ENCODE measurements around the gene CCDC33. TPM values are rescaled to one million over a fixed set of nuclear protein-coding genes. Genes with fewer than 3 reads are reported as not detected.
"Not testable (repeated sequence)": the region's sequence is repeated elsewhere in the genome, so short reads cannot be mapped to it uniquely, and the experiment has no call there.

CCDC33 gene
- total RNA-seq, 2 donors from 2014 or later: not detected

DNA sequence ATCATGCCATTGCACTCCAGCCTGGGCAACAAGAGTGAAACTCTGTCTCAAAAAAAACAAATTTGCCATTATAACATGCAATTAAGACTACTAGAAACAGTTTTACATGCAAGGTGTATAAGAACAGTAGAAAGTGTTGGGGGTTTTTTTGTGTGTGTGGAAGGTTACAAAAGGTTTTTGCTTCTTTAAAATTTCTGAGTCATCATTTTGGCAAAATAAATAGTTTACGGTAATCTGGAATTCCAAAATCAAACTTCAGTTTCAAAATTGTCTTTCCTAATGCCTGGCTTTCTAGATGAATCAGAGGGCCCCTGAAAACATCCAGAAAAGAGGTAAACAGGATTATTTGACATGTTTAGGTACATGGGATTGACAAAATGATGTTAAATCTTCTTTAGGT, 124.7 kb downstream of the CCDC33 start:
- peaks cover 20% of the 10 kb centered on the region for H3K27me3 Mint-ChIP-seq (ENCODE audit: low read depth)
- H3K36me3 Mint-ChIP-seq (ENCODE audit: insufficient read depth in 2 of 2); H3K4me1 Mint-ChIP-seq (ENCODE audit: low read depth); ATAC-seq (replicated peaks in 1 of 2); H3K27ac Mint-ChIP-seq; DNase-seq; H3K4me3 Mint-ChIP-seq; H3K9me3 Mint-ChIP-seq: not testable (repeated sequence)

GRCh38 chr15:74362482-74362881, 126.4 kb downstream of the CCDC33 start:
- Mint-ChIP-seq H3K27ac (no peak overlapping the region), H3K36me3 (ENCODE audit: insufficient read depth in 2 of 2) (no peaks in the 10 kb centered on the region), H3K9me3 (no peaks in the 10 kb centered on the region), H3K27me3 (ENCODE audit: low read depth) (peaks cover 28% of the 10 kb centered on the region), H3K4me1 (ENCODE audit: low read depth) (peaks cover 4% of the 10 kb centered on the region), H3K4me3 (no peak overlapping the region)
- ATAC-seq (replicated peaks in 1 of 2) (no peak), DNase-seq (no peak)

DNA sequence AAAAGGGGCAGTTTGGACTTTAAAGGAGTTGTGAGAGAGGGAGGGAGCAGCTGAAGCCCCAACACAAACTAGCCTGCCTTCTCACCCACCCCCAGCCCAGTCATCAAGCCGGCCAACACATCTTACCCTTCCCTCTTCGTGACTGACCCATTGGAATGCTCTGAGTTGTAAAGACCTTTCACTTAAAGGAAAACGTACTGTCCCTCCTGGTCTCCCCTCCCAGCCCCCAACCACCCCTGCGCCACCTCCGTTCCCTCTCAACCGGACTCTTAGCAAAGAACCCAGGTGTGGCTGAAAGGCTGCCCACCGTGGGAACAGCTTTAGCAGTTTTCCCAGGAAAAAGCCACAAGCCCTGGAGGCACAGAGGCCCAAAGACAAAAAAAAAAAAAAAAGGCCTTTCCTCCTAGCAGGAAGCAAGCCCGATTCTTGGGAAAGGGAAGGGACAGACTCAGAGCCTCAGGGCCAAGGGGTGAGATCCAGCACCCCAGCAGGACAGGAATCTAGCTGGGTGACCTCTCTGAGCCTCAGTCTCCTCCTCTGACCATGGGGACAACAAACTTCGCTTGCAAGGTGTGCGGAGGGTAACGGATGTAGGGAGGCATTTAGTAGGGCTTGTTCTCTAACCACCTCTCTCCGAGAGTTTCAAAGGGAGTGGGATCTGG, 128.9 kb downstream of the CCDC33 start:
- no peak overlapping the region for H3K27ac Mint-ChIP-seq
- peak overlapping the region; percentile 60 to 81 for H3K4me3 Mint-ChIP-seq
- ATAC-seq (replicated peaks in 1 of 2): no peak
- no peak for DNase-seq
- H3K36me3 Mint-ChIP-seq (ENCODE audit: insufficient read depth in 2 of 2): no peaks in the 10 kb centered on the region
- H3K27me3 Mint-ChIP-seq (ENCODE audit: low read depth): peaks cover 34% of the 10 kb centered on the region
- peaks cover 4% of the 10 kb centered on the region for H3K4me1 Mint-ChIP-seq (ENCODE audit: low read depth)
- H3K9me3 Mint-ChIP-seq: no peaks in the 10 kb centered on the region

DNA sequence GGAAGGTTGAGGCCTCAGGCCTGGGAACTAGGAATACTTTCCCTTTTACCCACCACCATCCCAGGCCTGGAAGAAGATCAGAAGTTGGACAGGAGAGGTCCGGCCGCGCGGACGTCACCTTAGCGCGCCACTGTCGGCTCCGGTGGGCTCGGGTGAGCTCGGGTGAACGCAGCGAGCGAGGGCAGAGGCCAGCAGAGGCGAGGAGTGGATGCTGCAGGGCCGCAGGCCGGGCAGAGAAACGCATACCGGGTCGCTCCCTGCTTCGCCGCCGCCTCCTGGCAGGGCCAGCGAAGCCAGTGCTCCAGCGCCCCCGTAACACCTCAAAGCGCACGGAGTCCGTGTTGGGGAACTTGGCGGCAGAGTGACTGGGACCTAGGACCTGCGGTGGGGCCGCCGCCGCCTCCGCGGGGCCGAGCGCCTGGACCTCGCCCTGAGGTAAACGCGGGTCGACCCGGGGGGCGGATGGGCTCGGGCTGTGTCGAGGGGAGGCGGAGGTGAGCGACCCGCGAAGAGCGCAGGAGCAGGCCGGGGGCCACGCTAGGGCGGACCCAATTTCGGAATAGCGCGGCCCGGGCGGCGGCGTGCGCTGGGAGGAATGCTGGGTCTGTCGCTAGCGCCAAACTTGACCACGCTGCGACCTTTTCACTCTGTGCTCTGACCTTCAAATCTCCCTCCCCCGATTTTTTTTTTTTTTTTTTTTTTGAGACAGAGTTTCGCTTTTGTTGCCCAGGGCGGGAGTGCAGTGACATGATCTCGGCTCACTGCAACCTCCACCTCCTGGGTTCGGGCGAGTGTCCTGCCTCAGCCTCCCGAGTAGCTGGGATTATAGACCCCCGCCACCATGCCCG, 129.7 kb downstream of the CCDC33 start:
- H3K9me3 Mint-ChIP-seq: no peaks in the 10 kb centered on the region
- ATAC-seq (replicated peaks in 1 of 2) (peak; percentile 65 to 67), DNase-seq (peak in 1 of 2 donors; percentile 24)
- no peaks in the 10 kb centered on the region for H3K36me3 Mint-ChIP-seq (ENCODE audit: insufficient read depth in 2 of 2)
- no peak overlapping the region for H3K27ac Mint-ChIP-seq
- peaks cover 4% of the 10 kb centered on the region for H3K4me1 Mint-ChIP-seq (ENCODE audit: low read depth)
- H3K27me3 Mint-ChIP-seq (ENCODE audit: low read depth): peaks cover 41% of the 10 kb centered on the region
- H3K4me3 Mint-ChIP-seq: peak overlapping the region; percentile 60 to 81

DNA sequence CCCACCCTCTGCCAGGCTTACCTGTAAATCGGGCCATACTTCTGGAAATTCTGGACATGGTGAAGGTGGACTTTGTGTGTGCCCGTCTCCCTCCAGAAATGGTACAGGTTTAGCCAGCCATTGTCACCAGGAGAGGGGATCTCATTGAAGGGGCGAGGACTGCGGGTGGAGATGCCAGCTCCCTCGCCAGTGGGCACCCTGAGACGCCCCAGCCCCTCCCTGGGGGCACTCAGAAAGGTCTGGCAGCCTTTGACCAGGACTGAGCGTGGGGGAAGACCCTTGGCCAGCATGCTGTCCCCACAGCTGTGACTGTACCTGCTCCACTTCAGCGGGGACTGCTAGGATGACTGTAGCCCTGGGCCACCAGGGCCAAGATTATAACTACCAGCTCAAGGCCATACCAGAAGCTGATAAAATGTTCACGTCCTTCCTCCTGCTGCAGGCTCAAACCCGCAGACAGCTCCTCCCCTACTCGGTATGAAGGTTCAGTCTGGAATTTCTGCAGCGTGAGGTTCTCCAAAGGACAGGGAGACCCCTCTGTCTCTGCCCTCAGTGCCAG, 131.2 kb downstream of the CCDC33 start, which contains the start of gene CYP11A1:
Gene CYP11A1 (minus strand): TSS at position 351 of the 559 bp plus-strand sequence. CDS start 61 bp downstream, at position 290.
- peak within 1 kb of the TSS; percentile 20 to 66 for H3K4me3 Mint-ChIP-seq

GRCh38 chr15:74368121-74368520, 132.0 kb downstream of the CCDC33 start:
- H3K4me1 Mint-ChIP-seq (ENCODE audit: low read depth): peaks cover 4% of the 10 kb centered on the region
- H3K36me3 Mint-ChIP-seq (ENCODE audit: insufficient read depth in 2 of 2): no peaks in the 10 kb centered on the region
- DNase-seq: no peak
- ATAC-seq (replicated peaks in 1 of 2): no peak
- H3K27ac Mint-ChIP-seq: no peak overlapping the region
- peaks cover 41% of the 10 kb centered on the region for H3K27me3 Mint-ChIP-seq (ENCODE audit: low read depth)
- no peaks in the 10 kb centered on the region for H3K9me3 Mint-ChIP-seq
- H3K4me3 Mint-ChIP-seq: no peak overlapping the region

More for the DNA sequence above, 131.2 kb downstream of the CCDC33 start, which contains the start of gene CYP11A1:
- Mint-ChIP-seq H3K9me3 (no peaks in the 10 kb centered on the region), H3K27me3 (ENCODE audit: low read depth) (peaks cover 41% of the 10 kb centered on the region), H3K4me1 (ENCODE audit: low read depth) (peaks cover 4% of the 10 kb centered on the region), H3K27ac (no peak within 1 kb of the TSS), H3K36me3 (ENCODE audit: insufficient read depth in 2 of 2) (no peaks in the 10 kb centered on the region)
- ATAC-seq (replicated peaks in 1 of 2) (no peak), DNase-seq (no peak)

DNA sequence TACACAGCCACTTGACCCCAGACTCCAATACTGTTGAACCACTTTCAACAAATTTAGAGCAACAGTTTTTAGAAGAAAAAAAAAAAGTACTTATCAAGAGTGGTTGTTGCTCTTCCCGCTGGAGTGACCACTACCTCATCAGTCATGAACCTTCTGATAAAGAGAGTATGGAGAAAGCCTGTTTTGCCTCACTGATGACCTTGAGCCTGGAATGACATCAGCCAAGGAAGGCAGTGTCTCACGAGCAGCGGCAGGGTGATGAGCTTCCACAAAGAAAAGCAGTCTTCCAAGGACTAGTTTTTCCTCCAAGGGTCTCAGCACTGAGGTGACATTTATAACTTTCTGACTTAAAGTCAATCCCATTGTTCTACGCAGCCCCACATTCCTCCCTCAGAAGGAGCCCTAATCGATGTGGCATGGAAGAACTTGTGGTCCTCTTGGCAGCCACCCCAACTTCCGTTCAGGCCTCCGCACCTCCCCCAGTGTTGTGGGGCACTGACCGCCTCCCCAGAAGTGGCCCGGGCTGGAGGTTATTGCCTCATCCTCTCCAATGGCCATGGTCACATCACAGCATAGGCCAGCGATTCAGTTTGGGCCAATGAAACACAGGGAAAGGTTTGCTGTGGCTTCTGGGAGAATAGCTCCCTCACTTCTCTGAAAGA, 133.1 kb downstream of the CCDC33 start:
- Mint-ChIP-seq H3K27ac (no peak overlapping the region), H3K9me3 (no peaks in the 10 kb centered on the region), H3K4me3 (no peak overlapping the region), H3K4me1 (ENCODE audit: low read depth) (peaks cover 13% of the 10 kb centered on the region), H3K27me3 (ENCODE audit: low read depth) (peaks cover 36% of the 10 kb centered on the region), H3K36me3 (ENCODE audit: insufficient read depth in 2 of 2) (no peaks in the 10 kb centered on the region)
- no peak for ATAC-seq (replicated peaks in 1 of 2)
- no peak for DNase-seq

DNA sequence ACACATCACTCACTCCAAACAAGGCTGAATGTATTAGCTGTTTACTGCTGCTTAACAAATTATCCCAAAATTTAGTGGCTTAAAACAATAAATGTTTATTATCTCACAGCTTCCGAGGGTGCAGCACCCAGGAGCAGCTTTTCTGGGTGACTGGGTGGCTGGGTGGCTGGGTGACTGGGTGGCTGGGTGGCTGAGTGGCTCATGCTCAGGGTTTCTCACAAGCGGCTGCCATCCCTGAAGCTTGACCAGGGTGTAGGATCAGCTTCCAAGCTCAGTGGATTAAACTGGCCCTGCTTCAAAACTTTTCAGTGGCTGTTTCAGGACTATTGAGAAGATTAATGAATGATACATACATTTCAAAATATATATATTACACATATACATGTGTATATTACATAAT, 133.6 kb downstream of the CCDC33 start:
- Mint-ChIP-seq H3K27ac (no peak overlapping the region), H3K36me3 (ENCODE audit: insufficient read depth in 2 of 2) (no peaks in the 10 kb centered on the region), H3K4me1 (ENCODE audit: low read depth) (peaks cover 17% of the 10 kb centered on the region), H3K27me3 (ENCODE audit: low read depth) (peaks cover 31% of the 10 kb centered on the region), H3K4me3 (no peak overlapping the region), H3K9me3 (no peaks in the 10 kb centered on the region)
- DNase-seq (no peak), ATAC-seq (replicated peaks in 1 of 2) (no peak)

GRCh38 chr15:74370471-74370870, 134.3 kb downstream of the CCDC33 start:
- H3K27ac Mint-ChIP-seq: no peak overlapping the region
- H3K9me3 Mint-ChIP-seq: no peaks in the 10 kb centered on the region
- DNase-seq: no peak
- peaks cover 24% of the 10 kb centered on the region for H3K27me3 Mint-ChIP-seq (ENCODE audit: low read depth)
- H3K4me3 Mint-ChIP-seq: no peak overlapping the region
- no peaks in the 10 kb centered on the region for H3K36me3 Mint-ChIP-seq (ENCODE audit: insufficient read depth in 2 of 2)
- peaks cover 22% of the 10 kb centered on the region for H3K4me1 Mint-ChIP-seq (ENCODE audit: low read depth)
- ATAC-seq (replicated peaks in 1 of 2): no peak

GRCh38 chr15:74373056-74373650, 137.0 kb downstream of the CCDC33 start:
- DNase-seq: no peak
- Mint-ChIP-seq H3K9me3 (no peaks in the 10 kb centered on the region), H3K4me3 (peak overlapping the region; percentile 79 to 90), H3K4me1 (ENCODE audit: low read depth) (peaks cover 34% of the 10 kb centered on the region), H3K27me3 (ENCODE audit: low read depth) (peaks cover 10% of the 10 kb centered on the region), H3K36me3 (ENCODE audit: insufficient read depth in 2 of 2) (no peaks in the 10 kb centered on the region), H3K27ac (no peak overlapping the region)
- ATAC-seq (replicated peaks in 1 of 2): no peak

- DNase-seq: peak; percentile 95 to 96
- peak; percentile 94 to 95 for ATAC-seq (replicated peaks in 1 of 2)
- Mint-ChIP-seq H3K27me3 (ENCODE audit: low read depth) (peaks cover 7% of the 10 kb centered on the region), H3K4me1 (ENCODE audit: low read depth) (peaks cover 41% of the 10 kb centered on the region), H3K36me3 (ENCODE audit: insufficient read depth in 2 of 2) (no peaks in the 10 kb centered on the region), H3K4me3 (peak overlapping the region; percentile 79 to 90), H3K27ac (no peak overlapping the region), H3K9me3 (no peaks in the 10 kb centered on the region)
Measured at GRCh38 chr15:74373731-74374647, 137.9 kb downstream of the CCDC33 start.
